Smooth muscle cell of the brain vasculature (primary cell): ENCODE results near the gene ACP7.
A peak's percentile ranks its signal among the peaks of the same experiment; 100 is the strongest.
"Not testable (repeated sequence)": the region's sequence is repeated elsewhere in the genome, so short reads cannot be mapped to it uniquely, and the experiment has no call there.

ENCODE experiments used
- DNase-seq: peaks from one replicate; pipeline ENCODE4 v3.0.0-alpha.2; 2012; ENCODE audit warnings: low read depth, low spot score

Gene ACP7, protein sequence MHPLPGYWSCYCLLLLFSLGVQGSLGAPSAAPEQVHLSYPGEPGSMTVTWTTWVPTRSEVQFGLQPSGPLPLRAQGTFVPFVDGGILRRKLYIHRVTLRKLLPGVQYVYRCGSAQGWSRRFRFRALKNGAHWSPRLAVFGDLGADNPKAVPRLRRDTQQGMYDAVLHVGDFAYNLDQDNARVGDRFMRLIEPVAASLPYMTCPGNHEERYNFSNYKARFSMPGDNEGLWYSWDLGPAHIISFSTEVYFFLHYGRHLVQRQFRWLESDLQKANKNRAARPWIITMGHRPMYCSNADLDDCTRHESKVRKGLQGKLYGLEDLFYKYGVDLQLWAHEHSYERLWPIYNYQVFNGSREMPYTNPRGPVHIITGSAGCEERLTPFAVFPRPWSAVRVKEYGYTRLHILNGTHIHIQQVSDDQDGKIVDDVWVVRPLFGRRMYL

GRCh38 chr19:39083983-39084731 is at the start of gene ACP7:
Gene ACP7 (plus strand): TSS chr19:39084368. CDS start chr19:39085270, 902 bp downstream.
- no peak for DNase-seq

DNA sequence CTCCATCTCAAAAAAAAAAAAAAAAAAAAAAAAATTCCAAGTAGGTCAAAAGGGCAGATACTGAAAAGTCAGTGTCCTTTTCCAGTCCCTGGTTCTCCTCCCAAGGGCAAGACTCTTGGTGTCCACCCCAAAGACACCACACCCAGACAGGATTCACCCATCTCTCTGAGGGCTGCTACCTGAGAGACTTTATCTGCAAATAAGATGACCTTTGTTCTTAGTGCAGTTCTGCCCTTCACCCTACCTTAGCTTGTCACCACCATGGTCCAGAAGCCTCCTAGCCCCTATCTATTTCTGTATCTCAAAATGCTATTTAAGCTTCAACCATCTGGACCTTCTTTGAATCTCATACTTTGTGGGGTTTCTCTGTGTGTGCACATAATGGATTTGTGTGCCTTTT is 47.6 kb upstream of the ACP7 start:
- no peak for DNase-seq

DNA sequence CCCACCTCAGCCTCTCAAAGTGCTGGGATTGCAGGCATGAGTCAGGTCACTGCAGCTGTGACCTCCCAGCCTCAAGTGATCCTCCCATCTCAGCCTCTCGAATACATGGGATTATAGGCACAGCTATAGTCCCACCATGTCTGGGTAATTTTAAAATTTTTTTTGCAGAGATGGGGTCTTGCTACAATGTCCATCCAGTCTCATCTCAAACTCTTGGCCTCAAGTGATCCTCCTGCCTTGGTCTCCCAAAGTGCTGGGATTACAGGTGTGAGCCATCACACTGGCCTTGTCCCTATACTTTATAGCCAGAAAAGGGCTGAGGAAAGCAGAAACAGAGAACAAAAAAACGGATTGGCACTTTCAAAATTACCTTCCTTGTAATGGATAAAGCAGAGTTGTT is 47.0 kb upstream of the ACP7 start:
- no peak for DNase-seq

DNA sequence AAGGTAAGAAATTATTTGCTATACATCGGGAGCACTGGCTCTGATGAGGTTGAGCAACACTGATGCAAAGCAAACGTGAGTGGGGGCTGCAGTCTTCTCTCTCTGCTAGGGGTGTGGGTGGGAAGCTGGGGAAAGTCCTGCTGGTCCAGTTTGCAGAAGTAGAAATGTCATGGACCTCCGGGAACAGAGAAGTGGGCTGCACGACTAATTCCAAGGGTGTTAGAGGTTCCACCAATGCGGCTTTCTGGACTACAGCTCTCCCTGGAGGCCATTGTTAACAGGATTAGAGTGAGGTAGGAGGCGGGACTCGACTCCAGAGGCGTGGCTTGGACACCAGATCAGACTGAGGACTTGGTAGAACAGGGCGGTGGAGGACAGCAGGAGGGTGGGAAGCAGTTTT is 46.1 kb upstream of the ACP7 start:
- DNase-seq, result no peak

GRCh38 chr19:39045506-39045905 is 38.7 kb upstream of the ACP7 start:
- DNase-seq, result no peak

- no peak for DNase-seq
These were observed 37.9 kb upstream of the ACP7 start for GRCh38 chr19:39046037-39046821.

GRCh38 chr19:39047073-39047472 is 37.1 kb upstream of the ACP7 start:
- no peak for DNase-seq

DNA sequence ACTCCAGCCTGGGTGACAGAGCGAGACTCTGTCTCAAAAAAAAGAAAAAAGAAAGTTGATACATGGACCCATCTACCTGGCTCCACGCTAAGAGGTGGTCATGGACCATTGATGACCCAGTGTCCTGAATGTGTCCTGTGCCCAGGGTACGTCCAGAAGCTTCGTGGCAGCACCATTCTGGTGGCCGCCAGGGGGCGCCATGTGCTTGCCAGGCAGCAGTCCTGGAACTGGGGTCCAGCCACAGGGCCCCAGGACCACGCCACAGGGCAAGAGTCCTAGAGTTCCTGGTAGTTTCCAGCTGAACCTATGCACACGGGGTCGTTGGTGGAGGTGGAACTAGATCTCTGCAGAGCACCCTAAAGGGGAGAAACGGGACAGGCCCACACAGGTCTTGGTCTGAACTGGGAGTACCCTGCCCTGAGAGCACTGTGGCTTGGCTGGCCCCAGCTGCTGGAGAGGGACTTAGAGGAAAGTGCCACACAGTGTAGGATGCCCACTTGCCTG is 31.9 kb upstream of the ACP7 start:
- no peak for DNase-seq

- no peak for DNase-seq
These were observed 31.3 kb upstream of the ACP7 start for GRCh38 chr19:39052846-39053245.

DNA sequence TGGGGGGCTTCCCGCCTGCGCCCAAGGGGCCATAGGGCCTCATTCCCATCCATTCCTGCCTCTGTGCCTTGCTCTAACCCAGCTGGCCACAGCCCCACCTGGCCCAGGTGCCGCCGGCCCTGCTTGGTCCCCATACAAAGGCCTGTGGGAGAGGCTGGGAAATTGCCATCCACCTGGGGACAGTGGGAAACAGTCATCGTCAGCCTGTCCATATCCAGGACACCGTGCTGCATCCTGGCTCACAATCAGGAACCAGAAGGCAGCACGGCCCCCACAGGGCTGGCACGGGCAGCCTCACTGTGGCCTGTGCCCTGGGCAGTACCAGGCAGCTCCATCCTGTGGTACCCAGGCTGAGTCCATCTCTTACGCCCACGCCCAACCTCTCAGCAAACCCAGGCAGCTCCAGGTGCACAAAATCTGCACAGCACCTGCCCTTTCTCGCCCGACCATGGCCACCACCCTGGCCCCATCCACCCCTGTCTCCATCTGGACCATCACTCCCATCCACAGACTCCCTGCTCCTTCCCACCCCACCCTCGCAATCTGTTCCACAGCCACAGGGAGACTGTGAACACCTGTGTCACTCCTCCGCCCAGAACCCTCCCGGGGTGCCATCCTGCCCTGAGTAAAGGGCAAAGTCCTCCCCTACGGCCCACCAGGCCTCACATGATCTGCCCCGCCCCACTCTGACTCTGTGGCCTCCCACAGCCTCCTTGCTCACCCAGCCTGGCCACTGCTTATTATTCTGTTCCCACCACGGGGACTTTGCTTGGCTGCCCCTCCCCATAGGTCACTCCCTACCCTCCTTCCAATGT is 30.7 kb upstream of the ACP7 start:
- DNase-seq, result no peak

GRCh38 chr19:39054091-39054470 is 30.1 kb upstream of the ACP7 start:
- DNase-seq, result no peak

GRCh38 chr19:39057615-39058014 is 26.6 kb upstream of the ACP7 start:
- DNase-seq, result no peak

- no peak for DNase-seq
These were observed 24.9 kb upstream of the ACP7 start for GRCh38 chr19:39059302-39059701.

DNA sequence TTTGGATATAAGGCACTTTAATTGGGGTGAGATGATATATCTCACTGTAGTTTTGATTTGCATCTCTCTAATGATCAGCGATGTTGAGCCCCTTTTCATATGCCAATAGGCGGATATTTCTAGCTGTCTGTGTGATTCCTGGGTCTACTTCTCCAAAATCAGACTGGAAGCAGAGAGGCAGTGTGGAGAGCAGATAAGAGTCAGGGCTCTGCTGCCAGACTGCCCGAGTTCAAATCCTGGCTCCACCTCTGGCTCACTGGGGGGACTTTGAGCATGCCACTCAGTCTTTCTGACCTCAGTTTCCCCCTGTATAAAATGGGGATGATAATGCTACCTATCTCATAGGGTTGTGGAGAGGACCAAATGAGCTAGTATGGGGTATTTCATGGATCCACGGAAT is 24.0 kb upstream of the ACP7 start:
- no peak for DNase-seq

- DNase-seq, result no peak
These were observed 19.8 kb upstream of the ACP7 start for GRCh38 chr19:39064405-39064804.

GRCh38 chr19:39065928-39066327 is 18.2 kb upstream of the ACP7 start:
- no peak for DNase-seq

DNA sequence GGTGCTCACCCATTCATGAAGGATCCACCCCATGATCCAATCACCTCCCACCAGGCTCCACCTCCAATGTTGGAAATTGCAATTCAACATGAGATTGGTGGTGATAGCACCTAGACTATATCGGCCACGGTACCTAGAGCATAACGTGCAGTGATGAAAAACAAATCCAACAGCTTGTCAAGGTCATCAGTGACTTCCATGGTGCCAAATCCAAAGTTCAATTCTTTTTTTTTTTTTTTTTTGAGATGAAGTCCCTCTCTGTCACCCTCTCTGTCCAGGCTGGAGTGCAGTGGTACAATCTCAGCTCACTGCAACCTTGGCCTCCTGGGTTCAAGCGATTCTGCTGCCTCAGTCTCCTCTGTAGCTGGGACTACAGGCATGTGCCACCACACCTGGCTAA is 17.1 kb upstream of the ACP7 start:
- DNase-seq, result no peak

GRCh38 chr19:39068259-39068658 is 15.9 kb upstream of the ACP7 start:
- not testable (repeated sequence) for DNase-seq

- peak; percentile 20 for DNase-seq
These were observed 13.3 kb upstream of the ACP7 start for GRCh38 chr19:39070888-39071287.

DNA sequence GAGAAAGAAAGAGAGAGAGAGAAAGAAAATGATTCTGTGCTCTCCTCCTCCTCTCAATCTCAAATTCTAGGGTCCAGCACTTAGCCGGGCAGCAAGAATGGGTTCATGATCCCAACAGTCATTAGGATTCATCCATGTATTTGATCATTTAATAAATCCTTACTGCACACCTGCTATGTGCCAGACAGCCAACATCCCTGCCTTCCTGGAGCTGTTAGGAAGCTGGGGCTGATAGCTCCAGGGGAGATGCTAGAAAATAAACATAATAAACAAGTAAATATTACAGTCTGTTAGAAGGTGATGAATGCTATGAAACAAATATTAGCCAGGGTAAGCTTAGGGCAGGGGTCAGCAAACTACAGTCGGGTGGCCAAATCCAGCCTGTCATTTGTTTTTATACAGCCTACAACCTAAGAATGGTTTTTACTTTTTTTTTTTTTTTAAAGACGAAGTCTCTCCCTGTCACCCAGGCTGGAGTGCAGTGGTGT is 9.9 kb upstream of the ACP7 start:
- DNase-seq, result no peak

DNA sequence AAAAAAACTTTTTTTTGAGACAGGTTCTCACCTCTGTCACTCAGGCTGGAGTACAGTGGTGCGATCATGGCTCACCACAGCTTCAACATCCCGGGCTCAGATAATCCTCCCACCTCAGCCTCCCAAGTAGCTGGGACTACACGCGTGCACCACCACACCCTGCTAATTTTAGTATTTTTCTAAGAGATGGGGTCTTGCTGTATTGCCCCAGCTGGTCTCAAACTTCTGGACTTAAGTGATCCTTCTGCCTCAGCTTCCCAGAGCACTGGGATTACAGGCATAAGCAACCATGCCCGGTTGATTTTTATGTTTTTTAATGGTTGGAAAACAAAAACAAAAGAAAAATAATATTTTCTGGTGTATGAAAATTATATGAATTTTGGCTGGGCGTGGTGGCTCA is 9.2 kb upstream of the ACP7 start:
- no peak for DNase-seq
